PC-3 (cell line): ENCODE results near the gene LENEP.

ENCODE experiments used
- EZH2 ChIP-seq: fragments of 300-600 bp; sonication (generic); IDR thresholded peaks from one replicate; pipeline ENCODE4 v1.6.1; 2017; ENCODE audit warnings: antibody characterized with exemption, mild to moderate bottlenecking, low read length; ENCODE audit not compliant: unreplicated experiment
- TF ChIP-seq, protein P1 (sequence below): fragments of 300-600 bp; sonication (generic); conservative IDR thresholded peaks from 2 replicates; pipeline ENCODE4 v1.5.1; 2017; ENCODE audit warnings: antibody characterized with exemption, low read depth, mild to moderate bottlenecking, low read length

DNA sequence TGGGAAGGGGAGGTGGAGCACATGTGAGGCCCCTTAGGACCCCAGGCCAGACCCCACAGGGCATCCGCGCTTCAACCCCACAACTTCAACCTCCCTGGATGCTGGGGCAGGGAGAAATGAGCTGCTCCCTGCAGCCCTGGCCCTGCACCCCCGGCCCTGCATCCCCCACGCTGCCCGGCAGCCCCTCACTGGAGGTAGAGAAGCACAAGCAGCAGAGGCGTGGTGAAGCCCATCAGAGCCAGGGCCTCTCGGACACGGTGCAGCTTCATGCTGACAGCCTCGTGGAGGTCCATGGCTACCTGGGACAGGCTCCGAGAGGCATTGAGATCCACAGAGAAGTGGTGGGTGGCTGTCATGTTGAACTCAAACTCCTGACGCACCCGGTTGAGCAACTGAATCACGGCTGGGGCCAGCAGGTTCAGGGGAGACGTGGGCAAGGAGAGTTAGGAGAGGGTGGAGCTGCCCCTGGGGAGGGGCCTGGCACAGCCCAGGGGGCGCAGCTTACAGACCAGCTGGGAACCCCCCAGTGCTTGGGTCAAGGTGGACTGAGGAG is 36.9 kb downstream of the LENEP start:
- TF ChIP-seq, protein P1, sequence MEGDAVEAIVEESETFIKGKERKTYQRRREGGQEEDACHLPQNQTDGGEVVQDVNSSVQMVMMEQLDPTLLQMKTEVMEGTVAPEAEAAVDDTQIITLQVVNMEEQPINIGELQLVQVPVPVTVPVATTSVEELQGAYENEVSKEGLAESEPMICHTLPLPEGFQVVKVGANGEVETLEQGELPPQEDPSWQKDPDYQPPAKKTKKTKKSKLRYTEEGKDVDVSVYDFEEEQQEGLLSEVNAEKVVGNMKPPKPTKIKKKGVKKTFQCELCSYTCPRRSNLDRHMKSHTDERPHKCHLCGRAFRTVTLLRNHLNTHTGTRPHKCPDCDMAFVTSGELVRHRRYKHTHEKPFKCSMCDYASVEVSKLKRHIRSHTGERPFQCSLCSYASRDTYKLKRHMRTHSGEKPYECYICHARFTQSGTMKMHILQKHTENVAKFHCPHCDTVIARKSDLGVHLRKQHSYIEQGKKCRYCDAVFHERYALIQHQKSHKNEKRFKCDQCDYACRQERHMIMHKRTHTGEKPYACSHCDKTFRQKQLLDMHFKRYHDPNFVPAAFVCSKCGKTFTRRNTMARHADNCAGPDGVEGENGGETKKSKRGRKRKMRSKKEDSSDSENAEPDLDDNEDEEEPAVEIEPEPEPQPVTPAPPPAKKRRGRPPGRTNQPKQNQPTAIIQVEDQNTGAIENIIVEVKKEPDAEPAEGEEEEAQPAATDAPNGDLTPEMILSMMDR, result no peak
- no peak for TF ChIP-seq EZH2
